H1 (cell line): ENCODE measurements around the gene TRIM51G. TPM values are rescaled to one million over a fixed set of nuclear protein-coding genes. Genes with fewer than 3 reads are reported as not detected.
"Not testable (repeated sequence)": the region's sequence is repeated elsewhere in the genome, so short reads cannot be mapped to it uniquely, and the experiment has no call there.

ENCODE experiments used
- CTCF ChIA-PET: fragments of 300-600 bp; sonication (Branson Sonifier 250); formaldehyde crosslinking; loops from one replicate; lab custom pipeline; 2021; ENCODE audit not compliant: partially characterized antibody; lab: Charles Lee
- POLR2A ChIA-PET: fragments of 300-600 bp; sonication (Branson Sonifier 250); formaldehyde crosslinking; loops from one replicate; lab custom pipeline; 2021; ENCODE audit warnings: inconsistent platforms; ENCODE audit not compliant: partially characterized antibody; lab: Charles Lee
- DNase-seq, 2 experiments: peaks; one replicate each; pipeline versions ENCODE4 v3.0.0 to v3.0.0-alpha.2; 2010 to 2022; ENCODE audit warnings: low spot score in 2 of 2, low read depth in 1 of 2, mixed read lengths in 1 of 2
- FAIRE-seq: peaks from 2 replicates; lab custom pipeline; 2011; peaks lifted over from hg19 to GRCh38; lab: Jason Lieb, UNC
- H2AFZ ChIP-seq: 2 replicates; pipeline ENCODE4 v1.8.1; 2012; ENCODE audit warnings: low read length, inconsistent platforms
- H2AK5ac ChIP-seq: 2 replicates; pipeline ENCODE4 v1.6.1; 2013; ENCODE audit warnings: low read depth, low read length
- H2BK120ac ChIP-seq: replicated peaks from 2 replicates; pipeline ENCODE3; 2013; ENCODE audit warnings: low read depth, low read length, inconsistent platforms
- H2BK12ac ChIP-seq: 2 replicates; pipeline ENCODE4 v1.6.1; 2013; ENCODE audit warnings: low read depth, low read length
- H2BK15ac ChIP-seq: 2 replicates; pipeline ENCODE4 v1.6.1; 2013; ENCODE audit warnings: low read length
- H2BK20ac ChIP-seq: 2 replicates; pipeline ENCODE4 v1.6.1; 2013; ENCODE audit warnings: low read length
- H2BK5ac ChIP-seq: 2 replicates; pipeline ENCODE4 v1.6.1; 2013; ENCODE audit warnings: low read depth, low read length
- H3K14ac ChIP-seq: 2 replicates; pipeline ENCODE4 v1.6.1; 2013; ENCODE audit warnings: inconsistent platforms; ENCODE audit not compliant: insufficient read length
- H3K18ac ChIP-seq: 2 replicates; pipeline ENCODE4 v1.6.1; 2013; ENCODE audit warnings: low read length; ENCODE audit errors: extremely low read depth
- H3K23ac ChIP-seq: 2 replicates; pipeline ENCODE4 v1.6.1; 2013; ENCODE audit warnings: inconsistent platforms; ENCODE audit not compliant: insufficient read length
- H3K23me2 ChIP-seq: 2 replicates; pipeline ENCODE4 v1.6.1; 2013; ENCODE audit warnings: low read depth, low read length
- H3K27ac ChIP-seq: 2 replicates; pipeline ENCODE4 v1.6.1; 2011; ENCODE audit warnings: low read depth, low read length, inconsistent platforms
- H3K27me3 ChIP-seq, 4 experiments: replicated peaks in 1 of 4; 1 replicate in 1 of 4; 2 replicates in 3 of 4; pipeline versions ENCODE4 v1.6.1 to v1.8.1; 2011 to 2013; ENCODE audit warnings: low read length in 3 of 4, mild to moderate bottlenecking in 3 of 4, inconsistent platforms in 2 of 4, mixed read lengths in 2 of 4, moderate library complexity in 1 of 4; ENCODE audit not compliant: control insufficient read depth in 3 of 4, insufficient read depth in 3 of 4; ENCODE audit errors: extremely low read depth in 1 of 4
- H3K36me3 ChIP-seq, 4 experiments: 2 replicates each; pipeline versions ENCODE4 v1.6.1 to v1.8.1; 2011 to 2013; ENCODE audit warnings: mild to moderate bottlenecking in 4 of 4, low read length in 3 of 4, moderate library complexity in 2 of 4, control low read depth in 1 of 4, inconsistent platforms in 1 of 4; ENCODE audit not compliant: insufficient read depth in 4 of 4, control insufficient read depth in 2 of 4
- H3K4ac ChIP-seq: replicated peaks from 2 replicates; pipeline ENCODE3; 2013; ENCODE audit warnings: low read length, low read depth, mixed read lengths, inconsistent platforms; ENCODE audit not compliant: insufficient read length
- H3K4me1 ChIP-seq, 4 experiments: replicated peaks in 1 of 4; 1 replicate in 1 of 4; 2 replicates in 3 of 4; pipeline versions ENCODE4 v1.6.1 to v1.8.1; 2011 to 2013; ENCODE audit warnings: low read length in 3 of 4, inconsistent platforms in 2 of 4, mixed read lengths in 1 of 4; ENCODE audit not compliant: insufficient read depth in 4 of 4, control insufficient read depth in 3 of 4
- H3K4me2 ChIP-seq, 2 experiments: 2 replicates each; pipeline versions ENCODE4 v1.6.1 to v1.8.1; 2011 to 2013; ENCODE audit warnings: low read depth in 2 of 2, low read length in 2 of 2, control low read depth in 1 of 2, inconsistent platforms in 1 of 2, mild to moderate bottlenecking in 1 of 2; ENCODE audit not compliant: insufficient read depth in 1 of 2
- H3K4me3 ChIP-seq, 4 experiments: fragments of 200-600, 300-600 bp in 1 of 4; sonication (generic), shearing (Covaris generic), sonication (Bioruptor Twin) in 1 of 4; 2 replicates each; pipeline versions ENCODE4 v1.5.1 to v1.8.1; 2011 to 2016; ENCODE audit warnings: low read length in 4 of 4, low read depth in 3 of 4, control low read depth in 2 of 4, inconsistent platforms in 2 of 4, mild to moderate bottlenecking in 2 of 4, mixed read lengths in 1 of 4, moderate library complexity in 1 of 4; ENCODE audit not compliant: insufficient read depth in 2 of 4; ENCODE audit errors: extremely low read depth in 1 of 4
- H3K56ac ChIP-seq: replicated peaks from 2 replicates; pipeline ENCODE3; 2013; ENCODE audit warnings: low read depth, mild to moderate bottlenecking, mixed read lengths, low read length, inconsistent platforms; ENCODE audit not compliant: insufficient read length
- H3K79me1 ChIP-seq: 2 replicates; pipeline ENCODE4 v1.6.1; 2013; ENCODE audit warnings: low read depth, low read length, control low read depth
- H3K79me2 ChIP-seq, 2 experiments: 2 replicates each; pipeline versions ENCODE4 v1.6.1 to v1.8.1; 2012 to 2013; ENCODE audit warnings: low read length in 2 of 2, mild to moderate bottlenecking in 2 of 2, inconsistent platforms in 1 of 2; ENCODE audit not compliant: insufficient read depth in 2 of 2, control insufficient read depth in 1 of 2
- H3K9ac ChIP-seq, 4 experiments: replicated peaks in 1 of 4; 1 replicate in 1 of 4; 2 replicates in 3 of 4; pipeline versions ENCODE4 v1.6.1 to v1.8.1; 2011 to 2013; ENCODE audit warnings: low read depth in 3 of 4, low read length in 3 of 4, control low read depth in 2 of 4, mild to moderate bottlenecking in 2 of 4, moderate library complexity in 2 of 4, inconsistent platforms in 1 of 4; ENCODE audit errors: extremely low read depth in 1 of 4
- H3K9me3 ChIP-seq, 2 experiments: 2 replicates each; pipeline versions ENCODE4 v1.6.1 to v1.8.1; 2012 to 2013; ENCODE audit warnings: mild to moderate bottlenecking in 2 of 2, moderate library complexity in 2 of 2, control low read depth in 1 of 2, inconsistent platforms in 1 of 2, low read depth in 1 of 2, low read length in 1 of 2, mixed read lengths in 1 of 2; ENCODE audit not compliant: insufficient read depth in 2 of 2
- H4K20me1 ChIP-seq, 2 experiments: replicated peaks in 1 of 2; 2 replicates each; pipeline versions ENCODE3 to v1.8.1; 2011 to 2013; ENCODE audit warnings: inconsistent platforms in 2 of 2, low read length in 2 of 2, mild to moderate bottlenecking in 1 of 2; ENCODE audit not compliant: insufficient read depth in 2 of 2, control insufficient read depth in 1 of 2
- H4K5ac ChIP-seq: 2 replicates; pipeline ENCODE4 v1.6.1; 2013; ENCODE audit warnings: low read length, low read depth, mixed read lengths, inconsistent platforms; ENCODE audit not compliant: insufficient read length
- H4K8ac ChIP-seq: 2 replicates; pipeline ENCODE4 v1.8.0; 2013; ENCODE audit warnings: mild to moderate bottlenecking, moderate library complexity, low read length, inconsistent platforms; ENCODE audit not compliant: insufficient read depth; ENCODE audit errors: extremely low read depth
- H4K91ac ChIP-seq: replicated peaks from 2 replicates; pipeline ENCODE3; 2013; ENCODE audit warnings: low read length, mixed read lengths, inconsistent platforms; ENCODE audit not compliant: insufficient read length
- long read RNA-seq, 2 experiments: library from RNA in 1 of 2; library from capped mRNA in 1 of 2; stranded (forward); transcript quantifications; one replicate each; pipeline ENCODE4 v2.0.0, GENCODE V29; 2021; ENCODE audit warnings: inconsistent platforms in 1 of 2
- polyA minus RNA-seq, 3 experiments: library from RNA; depleted of rRNA, polyadenylated mRNA; stranded (reverse); fragments of >200 nt; gene quantifications; 1 replicate in 2 of 3; 2 replicates in 1 of 3; pipeline ENCODE4 v1.2.3, GENCODE V29; 2011
- polyA plus RNA-seq, 7 experiments: library from polyadenylated mRNA; depleted of rRNA in 3 of 7; stranded (reverse) in 5 of 7; unstranded in 2 of 7; fragments of >200 nt in 5 of 7; fragments of 200-250 nt in 2 of 7; gene quantifications; 1 replicate in 5 of 7; 2 replicates in 1 of 7; 4 replicates in 1 of 7; pipeline versions ENCODE4 v1.2.1 to v1.2.3, GENCODE V29; 2011 to 2013; ENCODE audit warnings: missing spikeins in 2 of 7, mixed read lengths in 2 of 7
- total RNA-seq: library from RNA; stranded (reverse); fragmentation: NEBNext Ultra II Directional; extraction: Animal tissue kit (Norgen Biotek cat#: 25700); gene quantifications from 2 replicates; pipeline ENCODE4 v1.2.1, GENCODE V29; 2021

TRIM51G gene, protein sequence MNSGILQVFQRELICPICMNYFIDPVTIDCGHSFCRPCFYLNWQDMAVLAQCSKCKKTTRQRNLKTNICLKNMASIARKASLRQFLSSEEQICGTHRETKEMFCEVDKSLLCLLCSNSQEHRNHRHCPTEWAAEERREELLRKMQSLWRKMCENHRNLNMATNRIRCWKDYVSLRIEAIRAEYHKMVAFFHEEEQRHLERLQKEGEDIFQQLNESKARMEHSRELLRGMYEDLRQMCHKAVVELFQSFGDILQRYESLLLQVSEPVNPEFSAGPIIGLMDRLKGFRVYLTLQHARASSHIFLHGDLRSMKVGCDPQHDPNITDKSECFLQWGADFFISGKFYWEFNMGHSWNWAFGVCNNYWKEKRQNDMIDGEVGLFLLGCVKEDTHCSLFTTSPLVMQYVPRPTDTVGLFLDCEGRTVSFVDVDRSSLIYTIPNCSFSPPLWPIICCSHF
- not detected in 2 replicates for total RNA-seq
- not detected in 2 replicates for polyA plus RNA-seq (2011; rRNA removed)
- polyA plus RNA-seq (2011; cell fraction: cytosol; rRNA removed) = not detected
- polyA plus RNA-seq (2011; cell fraction: nucleus; rRNA removed) = not detected
- not detected in 4 replicates for polyA plus RNA-seq (2012, experiment 1 of 2)
- not detected for polyA plus RNA-seq (2012, experiment 2 of 2)
- not detected for polyA plus RNA-seq (2013, experiment 1 of 2)
- not detected for polyA plus RNA-seq (2013, experiment 2 of 2)
- not detected in 2 replicates for polyA minus RNA-seq (2011; rRNA and poly(A)+ RNA removed)
- polyA minus RNA-seq (2011; cell fraction: cytosol; rRNA and poly(A)+ RNA removed) = not detected
- not detected for polyA minus RNA-seq (2011; cell fraction: nucleus; rRNA and poly(A)+ RNA removed)
- long read RNA-seq, experiment 1 = 0 reads
- long read RNA-seq, experiment 2 = 0 reads

DNA sequence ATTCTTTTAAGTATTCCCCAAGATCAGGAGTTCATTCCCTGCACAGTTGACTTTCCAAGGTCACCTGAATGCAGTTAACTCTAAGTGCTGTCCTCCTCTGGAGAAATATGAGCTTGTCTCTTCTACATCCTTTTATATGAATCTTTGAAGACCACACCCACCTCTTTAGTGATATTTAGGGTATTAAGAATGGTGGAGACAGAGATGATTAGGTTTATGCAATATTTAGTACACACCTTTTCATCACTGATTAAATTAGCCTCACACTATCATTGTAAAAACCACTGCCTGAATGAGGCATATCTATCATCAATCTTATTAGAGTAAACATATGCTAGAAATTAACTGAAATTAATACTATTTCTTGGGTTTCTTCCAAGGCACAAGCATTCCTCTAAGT, at the start of gene TRIM51G:
Gene TRIM51G, minus strand, starts transcription at position 101 of the 400 bp plus-strand sequence. CDS start 2,190 bp downstream, outside the sequence.
- FAIRE-seq, H3K36me3 ChIP-seq, H2AK5ac ChIP-seq, H2BK15ac ChIP-seq, H2BK5ac ChIP-seq, H3K79me1 ChIP-seq, H2BK12ac ChIP-seq, H3K27me3 ChIP-seq, H3K4me3 ChIP-seq, H2BK120ac ChIP-seq, POLR2A ChIA-PET, H4K5ac ChIP-seq, H3K79me2 ChIP-seq, H2BK20ac ChIP-seq, H4K91ac ChIP-seq, H3K56ac ChIP-seq, H3K14ac ChIP-seq, H3K4ac ChIP-seq, H3K18ac ChIP-seq, H3K4me1 ChIP-seq, H3K9ac ChIP-seq, H3K4me2 ChIP-seq, DNase-seq, H4K8ac ChIP-seq, H2AFZ ChIP-seq, H3K27ac ChIP-seq, H4K20me1 ChIP-seq, CTCF ChIA-PET, H3K23me2 ChIP-seq, H3K23ac ChIP-seq: not testable (repeated sequence)
- H3K9me3 ChIP-seq = peaks cover 13 to 14% of the 10 kb centered on the region in 2 experiments; a peak in 3 of 4 replicates
